Jurkat, Clone E6-1 (cell line): ENCODE data around the gene GALNT10.

Experiments
- DNase-seq: peaks from one replicate; pipeline ENCODE4 v3.0.0-alpha.2; 2011; ENCODE audit warnings: low read depth, low spot score
- H3K4me3 ChIP-seq: 2 replicates; pipeline ENCODE4 v1.5.1; 2011; ENCODE audit warnings: mild to moderate bottlenecking, low read length, control low read depth, moderate library complexity

GALNT10 gene

GRCh38 chr5:154437281-154437965, 246.9 kb downstream of the GALNT10 start:
- H3K4me3 ChIP-seq = no peak overlapping the region
- no peak for DNase-seq

GRCh38 chr5:154440540-154440939, 250.0 kb downstream of the GALNT10 start:
- no peak for DNase-seq
- H3K4me3 ChIP-seq = no peak overlapping the region

- no peak overlapping the region for H3K4me3 ChIP-seq
- no peak for DNase-seq
Observed at GRCh38 chr5:154442801-154443200, 252.3 kb downstream of the GALNT10 start.

- peak overlapping the region; percentile 95 for H3K4me3 ChIP-seq
- no peak for DNase-seq
Observed at GRCh38 chr5:154444556-154445421, 254.3 kb downstream of the GALNT10 start.

- peak within 1 kb of the TSS; percentile 95 for H3K4me3 ChIP-seq
- peak; percentile 83 for DNase-seq
Observed at GRCh38 chr5:154445422-154446194, 255.1 kb downstream of the GALNT10 start, which contains the start of gene SAP30L. SAP30L (plus strand) TSS chr5:154445997; CDS start chr5:154446605, 608 bp downstream.

- H3K4me3 ChIP-seq = peak overlapping the region; percentile 95
- no peak for DNase-seq
Observed at GRCh38 chr5:154446195-154447088, 255.9 kb downstream of the GALNT10 start.

GRCh38 chr5:154447089-154447725, 256.7 kb downstream of the GALNT10 start:
- H3K4me3 ChIP-seq = peak overlapping the region; percentile 95
- DNase-seq = no peak

GRCh38 chr5:154449786-154450185, 259.3 kb downstream of the GALNT10 start:
- no peak for DNase-seq
- no peak overlapping the region for H3K4me3 ChIP-seq

GRCh38 chr5:154451957-154452356, 261.4 kb downstream of the GALNT10 start:
- no peak overlapping the region for H3K4me3 ChIP-seq
- DNase-seq = no peak

GRCh38 chr5:154455585-154455984, 265.1 kb downstream of the GALNT10 start:
- DNase-seq = no peak
- no peak overlapping the region for H3K4me3 ChIP-seq

GRCh38 chr5:154456540-154456939, 266.0 kb downstream of the GALNT10 start:
- no peak for DNase-seq
- no peak overlapping the region for H3K4me3 ChIP-seq

GRCh38 chr5:154459015-154459414, 268.5 kb downstream of the GALNT10 start:
- DNase-seq = no peak
- no peak overlapping the region for H3K4me3 ChIP-seq

- no peak for DNase-seq
- H3K4me3 ChIP-seq = no peak overlapping the region
Observed at GRCh38 chr5:154460172-154460571, 269.6 kb downstream of the GALNT10 start.

GRCh38 chr5:154461531-154461930, 271.0 kb downstream of the GALNT10 start:
- no peak overlapping the region for H3K4me3 ChIP-seq
- no peak for DNase-seq

- no peak for DNase-seq
- H3K4me3 ChIP-seq = no peak overlapping the region
Observed at GRCh38 chr5:154464438-154464837, 273.9 kb downstream of the GALNT10 start.

GRCh38 chr5:154465169-154465568, 274.6 kb downstream of the GALNT10 start:
- H3K4me3 ChIP-seq = no peak overlapping the region
- no peak for DNase-seq

- H3K4me3 ChIP-seq = no peak overlapping the region
- DNase-seq = no peak
Observed at GRCh38 chr5:154466147-154466546, 275.6 kb downstream of the GALNT10 start.

GRCh38 chr5:154466671-154467070, 276.1 kb downstream of the GALNT10 start:
- no peak for DNase-seq
- H3K4me3 ChIP-seq = no peak overlapping the region
